Neural progenitor cell (in vitro differentiated cells): ENCODE results near the gene MAST3. TPM values are rescaled to one million over a fixed set of nuclear protein-coding genes. Genes with fewer than 3 reads are reported as not detected.

Experiments used
- DNase-seq: peaks from one replicate; pipeline ENCODE4 v3.0.0-alpha.2; 2016; ENCODE audit warnings: low spot score
- H2AFZ ChIP-seq: fragments of 200-600 bp; sonication (generic); replicated peaks from 2 replicates; pipeline ENCODE4 v1.6.1; 2016; ENCODE audit warnings: antibody characterized with exemption
- H3F3A ChIP-seq: fragments of 200-600 bp; sonication (generic); 2 replicates; pipeline ENCODE4 v1.6.1; 2016; ENCODE audit warnings: antibody characterized with exemption, low read depth
- H3K27ac ChIP-seq: fragments of 200-600 bp; sonication (generic); 2 replicates; pipeline ENCODE4 v1.5.1; 2016; ENCODE audit warnings: mild to moderate bottlenecking
- H3K27me3 ChIP-seq: fragments of 200-600 bp; sonication (generic); 2 replicates; pipeline ENCODE4 v1.6.1; 2016; ENCODE audit warnings: mild to moderate bottlenecking, moderate library complexity
- H3K36me3 ChIP-seq: fragments of 200-600 bp; sonication (generic); 2 replicates; pipeline ENCODE4 v1.5.1; 2016
- H3K4me1 ChIP-seq: fragments of 200-600 bp; sonication (generic); 2 replicates; pipeline ENCODE4 v1.6.1; 2016; ENCODE audit warnings: mixed run types
- H3K4me2 ChIP-seq: fragments of 200-600 bp; sonication (generic); 2 replicates; pipeline ENCODE4 v1.6.1; 2016
- H3K4me3 ChIP-seq: fragments of 200-600 bp; sonication (generic); 2 replicates; pipeline ENCODE4 v1.5.1; 2016
- H3K79me2 ChIP-seq: fragments of 200-600 bp; sonication (generic); 2 replicates; pipeline ENCODE4 v1.6.1; 2016; ENCODE audit warnings: low read depth
- H3K9ac ChIP-seq: fragments of 200-600 bp; sonication (generic); 2 replicates; pipeline ENCODE4 v1.6.1; 2016
- H3K9me3 ChIP-seq: fragments of 200-600 bp; sonication (generic); 2 replicates; pipeline ENCODE4 v1.5.1; 2016; ENCODE audit warnings: low read depth
- H4K20me1 ChIP-seq: fragments of 200-600 bp; sonication (generic); 2 replicates; pipeline ENCODE4 v1.6.1; 2016; ENCODE audit warnings: low read depth
- H3K27ac Mint-ChIP-seq: 3 replicates; pipeline ENCODE4 v1.8.0; 2021; ENCODE audit warnings: mixed read lengths
- H3K27me3 Mint-ChIP-seq: 2 replicates; pipeline ENCODE4 v1.8.0; 2022; ENCODE audit warnings: low read depth, mild to moderate bottlenecking, inconsistent platforms, moderate library complexity, mixed read lengths; ENCODE audit not compliant: insufficient read depth
- H3K36me3 Mint-ChIP-seq: 3 replicates; pipeline ENCODE4 v1.8.0; 2021; ENCODE audit warnings: mixed read lengths
- H3K4me1 Mint-ChIP-seq: 3 replicates; pipeline ENCODE4 v1.8.0; 2021; ENCODE audit warnings: mixed read lengths
- H3K4me3 Mint-ChIP-seq: 3 replicates; pipeline ENCODE4 v1.8.0; 2021; ENCODE audit warnings: mild to moderate bottlenecking, moderate library complexity, mixed read lengths
- H3K9me3 Mint-ChIP-seq: 3 replicates; pipeline ENCODE4 v1.8.0; 2020; ENCODE audit warnings: mixed read lengths
- CTCF ChIP-seq: fragments of 200-600 bp; sonication (generic); IDR thresholded peaks from 2 replicates; pipeline ENCODE4 v1.5.1; 2017; ENCODE audit warnings: antibody characterized with exemption, mild to moderate bottlenecking
- EZH2 ChIP-seq: fragments of 200-600 bp; sonication (generic); IDR thresholded peaks from 2 replicates; pipeline ENCODE4 v1.6.1; 2017; ENCODE audit warnings: antibody characterized with exemption, mild to moderate bottlenecking, moderate library complexity
- EZH2phosphoT487 ChIP-seq: fragments of 200-600 bp; sonication (generic); IDR thresholded peaks from 2 replicates; pipeline ENCODE4 v1.6.1; 2017; ENCODE audit warnings: antibody characterized with exemption
- total RNA-seq: library from RNA; depleted of rRNA; stranded (reverse); fragments of >200 nt; gene quantifications from 2 replicates; pipeline ENCODE4 v1.2.3, GENCODE V29; 2015; ENCODE audit warnings: low replicate concordance

MAST3 gene
- total RNA-seq, 1 donor from 2014 or later: 2.1 TPM

GRCh38 chr19:18153556-18154134 is 56.1 kb downstream of the MAST3 start:
- no peak for TF ChIP-seq EZH2
- TF ChIP-seq EZH2phosphoT487: no peak
- TF ChIP-seq CTCF: no peak
- H3K4me1 ChIP-seq: peaks cover 16% of the 10 kb centered on the region
- peaks cover 26% of the 10 kb centered on the region for H4K20me1 ChIP-seq
- Mint-ChIP-seq H3K27ac (peak overlapping the region; percentile 97), H3K4me1 (peaks cover 32% of the 10 kb centered on the region), H3K27me3 (peaks cover 7% of the 10 kb centered on the region), H3K36me3 (peaks cover 3% of the 10 kb centered on the region), H3K9me3 (no peaks in the 10 kb centered on the region), H3K4me3 (peak overlapping the region; percentile 92)
- H3K79me2 ChIP-seq: peaks cover 25% of the 10 kb centered on the region
- H3K4me2 ChIP-seq: peak overlapping the region; percentile 91
- H3K9me3 ChIP-seq: no peaks in the 10 kb centered on the region
- peaks cover 43% of the 10 kb centered on the region for H3F3A ChIP-seq
- no peak overlapping the region for H3K27ac ChIP-seq
- H3K4me3 ChIP-seq: peak overlapping the region; percentile 91
- H2AFZ ChIP-seq: peak overlapping the region; percentile 55
- H3K9ac ChIP-seq: peak overlapping the region; percentile 93
- DNase-seq: peak; percentile 46
- no peaks in the 10 kb centered on the region for H3K36me3 ChIP-seq
- H3K27me3 ChIP-seq: no peaks in the 10 kb centered on the region

DNA sequence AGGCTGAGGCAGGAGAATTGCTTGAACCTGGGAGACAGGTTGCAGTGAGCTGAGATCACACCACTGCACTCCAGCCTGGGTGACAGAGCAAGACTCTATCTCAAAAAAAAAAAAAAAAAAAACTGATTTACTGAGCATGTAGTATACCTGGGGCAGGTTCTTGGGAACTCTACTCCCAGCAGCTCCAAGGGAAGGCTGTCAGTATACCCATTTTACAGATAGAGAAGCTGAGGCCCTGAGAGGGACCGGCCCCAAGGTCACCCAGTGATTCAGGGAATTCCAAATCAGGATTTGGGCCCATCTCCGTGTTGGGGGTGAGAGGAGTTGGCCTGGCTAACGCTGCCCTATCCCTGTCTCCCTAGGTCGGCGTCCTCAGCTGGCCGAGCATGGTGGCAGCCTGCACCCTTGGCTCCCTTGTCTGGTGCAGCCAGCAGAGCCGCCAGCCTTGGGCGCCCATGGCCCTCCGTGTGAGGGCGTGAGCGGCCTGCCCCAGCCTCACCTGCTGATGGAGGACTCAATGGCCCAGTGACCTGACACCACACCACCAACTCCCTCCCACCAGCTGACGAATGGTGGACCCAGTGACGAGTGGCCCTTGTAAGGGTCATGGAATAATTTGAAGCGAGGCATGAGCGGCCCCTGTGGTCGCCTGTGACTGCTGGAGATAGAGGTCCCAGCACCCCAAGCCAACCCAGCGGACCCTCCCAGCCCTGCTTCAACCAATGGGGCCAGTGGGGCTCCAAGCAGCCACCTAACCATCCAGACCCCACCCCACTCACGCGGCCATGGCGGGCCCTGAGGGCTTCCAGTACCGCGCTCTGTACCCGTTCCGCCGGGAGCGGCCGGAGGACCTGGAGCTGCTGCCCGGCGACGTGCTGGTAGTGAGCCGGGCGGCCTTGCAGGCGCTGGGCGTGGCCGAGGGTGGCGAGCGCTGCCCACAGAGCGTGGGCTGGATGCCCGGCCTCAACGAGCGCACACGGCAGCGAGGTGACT is 57.8 kb downstream of the MAST3 start:
- peaks cover 4% of the 10 kb centered on the region for H3K36me3 Mint-ChIP-seq
- H3K9me3 Mint-ChIP-seq: no peaks in the 10 kb centered on the region
- Histone ChIP-seq H3K27ac (no peak overlapping the region), H3K9ac (no peak overlapping the region), H3K27me3 (no peaks in the 10 kb centered on the region), H3K79me2 (peaks cover 27% of the 10 kb centered on the region), H3K4me2 (no peak overlapping the region), H3F3A (peaks cover 49% of the 10 kb centered on the region), H3K4me3 (no peak overlapping the region), H4K20me1 (peaks cover 26% of the 10 kb centered on the region), H3K9me3 (no peaks in the 10 kb centered on the region), H2AFZ (no peak overlapping the region), H3K36me3 (no peaks in the 10 kb centered on the region), H3K4me1 (peaks cover 16% of the 10 kb centered on the region)
- H3K27me3 Mint-ChIP-seq: peaks cover 10% of the 10 kb centered on the region
- H3K27ac Mint-ChIP-seq: no peak overlapping the region
- no peak for DNase-seq
- peaks cover 33% of the 10 kb centered on the region for H3K4me1 Mint-ChIP-seq
- TF ChIP-seq EZH2 (no peak), EZH2phosphoT487 (no peak), CTCF (no peak)
- H3K4me3 Mint-ChIP-seq: no peak overlapping the region

DNA sequence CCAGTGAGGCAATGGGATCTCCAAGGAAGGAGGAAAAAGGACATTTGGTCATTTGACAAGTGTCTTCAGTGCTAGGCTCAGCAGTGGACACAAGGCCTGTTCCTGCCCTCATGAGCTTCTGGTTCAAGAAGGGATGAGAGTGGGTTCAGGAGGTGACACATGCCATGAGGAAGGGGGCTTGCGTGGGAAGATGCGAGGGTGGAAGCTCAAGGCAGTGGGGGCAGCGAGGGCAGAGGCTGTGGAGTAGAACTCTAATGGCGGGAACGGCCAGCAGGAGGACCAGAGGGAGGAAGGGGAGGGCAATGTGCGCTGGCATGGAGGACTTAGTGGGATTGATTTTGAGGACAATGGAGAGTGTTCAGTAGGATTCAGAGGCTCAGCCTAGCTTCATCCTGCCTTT is 58.7 kb downstream of the MAST3 start:
- Histone ChIP-seq H3K4me3 (no peak overlapping the region), H4K20me1 (peaks cover 26% of the 10 kb centered on the region), H3F3A (peaks cover 45% of the 10 kb centered on the region), H3K9me3 (no peaks in the 10 kb centered on the region), H3K9ac (no peak overlapping the region), H3K27ac (no peak overlapping the region), H3K4me1 (peaks cover 19% of the 10 kb centered on the region), H3K36me3 (no peaks in the 10 kb centered on the region), H2AFZ (no peak overlapping the region), H3K79me2 (peaks cover 27% of the 10 kb centered on the region), H3K4me2 (no peak overlapping the region), H3K27me3 (no peaks in the 10 kb centered on the region)
- Mint-ChIP-seq H3K27me3 (peaks cover 10% of the 10 kb centered on the region), H3K4me3 (peak overlapping the region; percentile 20), H3K9me3 (no peaks in the 10 kb centered on the region), H3K4me1 (peaks cover 34% of the 10 kb centered on the region), H3K27ac (peak overlapping the region; percentile 35), H3K36me3 (peaks cover 5% of the 10 kb centered on the region)
- no peak for DNase-seq
- TF ChIP-seq EZH2: no peak
- TF ChIP-seq EZH2phosphoT487: no peak
- TF ChIP-seq CTCF: no peak
